ENCODE results near the gene VWA2.

Gene VWA2

DNA sequence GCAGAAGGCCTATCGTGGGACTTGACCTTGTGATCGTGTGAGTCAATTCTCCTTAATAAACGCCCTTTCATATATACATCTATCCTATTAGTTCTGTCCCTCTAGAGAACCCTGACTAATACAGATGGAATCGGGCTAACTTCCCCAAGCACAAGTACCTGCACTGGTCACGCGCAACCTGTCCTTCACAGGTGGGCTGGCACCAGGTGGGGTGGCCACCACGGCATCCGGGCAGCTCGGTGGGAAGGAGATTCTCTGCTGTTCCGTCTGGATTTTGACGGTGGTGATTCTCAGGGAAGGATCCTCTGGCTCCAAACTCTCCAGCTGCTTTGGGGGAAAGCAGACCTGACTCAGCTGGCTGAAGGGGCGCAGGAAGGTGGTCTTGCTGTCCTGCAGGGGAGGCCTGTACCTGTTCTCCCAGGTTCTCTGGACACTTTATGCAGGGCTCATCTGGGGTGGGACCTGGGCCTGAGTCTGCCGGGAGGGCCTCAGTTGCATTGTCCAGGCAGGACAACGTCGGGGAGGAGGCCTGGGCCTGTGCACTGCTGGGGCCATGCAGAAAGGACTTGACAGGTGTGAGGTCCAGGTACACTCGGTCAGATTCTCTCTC is 61.1 kb downstream of the VWA2 start:
- no peak for DNase-seq

DNA sequence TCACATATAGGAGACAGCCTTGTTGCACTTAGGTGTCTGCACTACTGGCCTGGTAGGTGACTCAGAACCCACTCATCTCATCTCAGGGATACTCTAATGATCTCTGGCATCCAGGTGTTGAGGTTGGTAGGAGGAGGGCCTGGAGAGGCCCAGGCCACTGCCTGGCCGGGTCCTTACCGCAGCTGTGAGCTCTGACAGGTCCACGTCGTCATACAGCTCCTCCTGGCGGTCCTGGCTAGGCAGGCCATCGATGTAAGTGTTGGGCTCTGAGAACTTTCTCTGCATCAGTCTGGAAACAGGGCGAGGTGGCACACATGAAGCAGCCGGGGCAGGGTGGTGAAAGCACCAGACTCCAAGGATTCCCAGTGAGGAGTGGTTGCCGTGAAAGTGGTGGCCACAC is 62.1 kb downstream of the VWA2 start:
- no peak for DNase-seq

DNA sequence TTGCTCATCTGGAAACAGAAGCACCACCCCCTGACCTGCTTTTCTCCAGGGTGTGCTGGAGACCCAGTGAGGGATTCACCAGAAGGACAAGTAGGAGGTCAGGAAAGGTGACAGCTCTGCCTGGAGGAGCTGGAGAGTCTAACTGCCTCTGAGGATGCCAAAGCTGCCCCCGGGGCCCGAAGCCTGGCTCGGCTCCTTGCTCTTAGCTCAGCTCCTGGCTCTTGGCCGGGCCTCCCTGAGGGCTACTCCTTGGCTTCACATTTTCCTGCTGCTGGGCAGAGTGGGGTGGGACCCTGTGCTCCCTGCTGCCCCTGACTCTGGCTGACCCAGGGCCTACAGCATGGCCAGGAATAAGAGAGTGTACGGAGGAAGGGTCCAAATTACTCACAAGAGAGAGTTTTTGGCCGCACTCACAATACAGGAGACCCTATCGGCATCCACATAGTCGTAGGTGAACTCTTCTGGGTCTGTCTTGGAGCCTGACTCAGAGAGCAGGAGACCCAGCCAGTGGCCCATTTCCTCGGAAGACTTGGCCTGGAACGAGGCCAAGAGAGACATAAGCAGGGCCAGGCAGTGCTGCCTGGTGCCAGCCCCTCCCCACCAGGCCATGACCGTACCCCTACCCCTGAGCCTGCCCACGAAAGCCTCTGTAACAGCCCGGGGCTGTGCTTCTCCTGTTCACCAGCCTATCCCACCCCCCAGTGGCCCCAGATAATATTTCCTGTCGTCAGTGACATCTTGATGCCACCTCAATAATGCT is 63.1 kb downstream of the VWA2 start:
- DNase-seq, result no peak

DNA sequence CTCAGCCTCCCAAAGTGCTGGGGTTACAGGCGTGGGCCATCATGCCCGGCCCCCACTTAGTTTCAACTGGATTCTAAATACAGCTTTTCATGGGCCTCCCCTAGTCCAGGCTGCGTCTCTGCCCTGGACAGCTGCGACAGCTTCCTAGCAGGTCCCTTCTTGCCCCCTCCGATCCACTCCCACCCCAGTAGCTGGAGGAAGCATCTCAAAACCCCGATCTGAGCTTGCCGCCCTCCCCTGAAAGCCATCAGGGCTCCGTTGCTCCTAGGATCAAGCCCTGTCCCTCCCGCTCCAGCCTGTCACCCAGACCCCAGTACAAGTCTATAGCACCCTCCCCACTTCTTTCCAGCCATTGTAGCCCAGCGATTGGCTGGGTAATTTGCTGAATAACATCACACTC is 64.5 kb downstream of the VWA2 start:
- DNase-seq, result no peak

DNA sequence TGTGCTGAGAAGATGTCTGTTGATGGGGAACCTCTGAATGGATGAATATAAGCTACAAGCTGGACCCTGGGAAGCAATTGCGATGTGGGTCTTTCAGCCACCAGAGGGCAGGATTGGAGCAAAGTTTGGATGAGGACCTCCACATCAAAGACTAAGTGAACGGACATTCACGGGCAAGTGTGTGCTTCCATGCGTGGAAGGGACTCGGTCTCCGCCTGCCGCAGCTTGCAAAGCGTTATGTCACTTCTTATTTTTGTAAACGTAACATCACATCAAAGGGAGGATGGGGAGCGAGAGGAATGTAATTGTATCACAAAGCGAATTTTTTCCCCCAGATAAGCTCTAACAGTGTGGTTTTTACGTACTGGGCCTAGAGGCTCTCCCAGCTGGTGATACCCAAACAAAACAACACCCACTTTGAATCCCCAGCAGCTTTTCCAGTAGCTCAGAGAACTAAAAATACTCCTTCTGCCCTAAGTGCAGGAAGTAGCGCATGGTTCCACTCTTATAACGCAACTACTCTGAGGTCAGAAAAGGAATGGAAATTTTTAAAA is 65.0 kb downstream of the VWA2 start:
- peak; percentile 61 for DNase-seq

DNA sequence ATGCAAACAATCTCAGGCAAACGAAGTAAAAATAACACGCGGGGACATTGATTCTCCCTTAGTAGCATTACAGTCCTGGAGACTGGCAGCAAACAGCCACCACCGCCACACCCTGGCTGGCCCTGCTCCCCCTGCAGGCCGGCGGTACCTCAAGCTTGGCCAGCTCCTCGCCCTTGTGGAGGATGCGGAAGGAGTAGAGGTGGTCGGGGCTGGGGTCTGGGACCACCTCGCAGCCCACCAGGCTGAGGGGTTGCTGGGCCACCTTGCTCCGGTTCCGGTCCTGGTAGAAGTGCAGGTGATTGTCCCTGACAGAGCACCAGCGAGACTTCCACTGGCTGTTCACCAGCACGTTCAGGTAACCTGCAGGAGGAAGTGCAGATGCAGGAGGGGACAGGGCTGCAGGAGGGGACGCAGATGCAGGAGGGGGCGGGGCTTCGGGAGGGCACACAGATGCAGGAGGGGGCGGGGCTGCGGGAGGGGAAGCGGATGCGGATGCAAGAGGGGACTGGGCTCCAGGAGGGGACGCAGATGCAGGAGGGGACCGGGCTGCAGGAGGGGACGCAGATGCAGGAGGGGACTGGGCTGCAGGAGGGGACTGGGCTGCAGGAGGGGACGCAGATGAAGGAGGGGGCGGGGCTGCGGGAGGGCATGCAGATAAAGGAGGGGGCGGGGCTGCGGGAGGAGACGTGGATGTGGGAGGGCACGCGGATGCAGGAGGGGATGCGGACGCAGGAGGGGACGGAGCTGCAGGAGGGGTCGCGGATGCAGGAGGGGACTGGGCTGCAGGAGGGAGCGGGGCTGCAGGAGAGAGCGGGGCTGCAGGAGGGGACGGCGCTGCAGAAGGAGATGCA is 65.7 kb downstream of the VWA2 start:
- peak; percentile 68 for DNase-seq

DNA sequence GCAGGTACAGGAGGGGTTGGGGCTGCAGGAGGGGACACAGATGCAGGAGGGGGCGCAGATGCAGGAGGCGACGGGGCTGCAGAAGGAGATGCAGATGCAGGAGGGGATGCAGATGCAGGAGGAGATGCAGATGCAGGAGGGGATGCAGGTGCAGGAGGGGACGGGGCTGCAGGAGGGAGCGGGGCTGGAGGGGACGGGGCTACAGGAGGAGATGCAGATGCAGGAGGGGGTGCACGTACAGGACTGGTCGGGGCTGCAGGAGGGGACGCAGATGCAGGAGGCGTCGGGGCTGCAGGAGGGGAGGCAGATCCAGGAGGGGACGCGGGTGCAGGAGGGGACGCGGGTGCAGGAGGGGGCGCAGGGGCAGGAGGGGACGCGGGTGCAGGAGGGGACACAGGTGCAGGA is 66.5 kb downstream of the VWA2 start:
- DNase-seq, result no peak

DNA sequence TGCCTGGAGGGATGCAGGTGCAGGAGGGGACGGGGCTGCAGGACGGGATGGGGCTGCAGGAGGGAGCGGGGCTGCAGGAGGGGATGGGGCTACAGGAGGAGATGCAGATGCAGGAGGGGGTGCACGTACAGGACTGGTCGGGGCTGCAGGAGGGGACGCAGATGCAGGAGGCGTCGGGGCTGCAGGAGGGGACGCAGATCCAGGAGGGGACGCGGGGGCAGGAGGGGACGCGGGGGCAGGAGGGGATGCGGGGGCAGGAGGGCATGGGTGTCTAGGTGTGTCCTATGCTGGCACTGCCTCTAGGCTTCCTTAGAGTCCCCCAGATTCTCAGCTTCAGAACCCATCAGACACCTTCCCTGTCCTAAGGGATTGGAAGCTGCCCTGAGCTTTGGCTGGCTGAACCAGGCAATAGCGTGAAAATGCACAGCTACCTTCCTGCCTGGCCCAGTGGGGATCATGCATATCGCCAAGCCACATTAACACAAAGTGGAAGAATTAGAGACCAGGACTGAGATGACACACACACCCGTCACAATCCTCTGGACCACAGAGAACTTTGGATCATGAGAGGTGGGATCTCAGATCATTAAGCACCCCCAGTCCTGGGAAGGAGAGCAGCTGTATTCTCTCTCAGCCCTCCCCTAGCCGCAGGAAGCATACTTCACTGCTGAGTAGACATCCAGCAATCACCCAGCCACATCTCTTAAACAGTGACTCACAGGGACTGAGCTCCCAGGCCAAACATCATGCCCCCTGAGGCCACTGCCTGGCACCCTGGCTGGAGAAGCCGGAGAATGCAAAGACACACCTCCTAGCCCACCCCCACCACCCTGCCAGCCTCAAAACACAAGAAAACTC is 67.3 kb downstream of the VWA2 start:
- no peak for DNase-seq

DNA sequence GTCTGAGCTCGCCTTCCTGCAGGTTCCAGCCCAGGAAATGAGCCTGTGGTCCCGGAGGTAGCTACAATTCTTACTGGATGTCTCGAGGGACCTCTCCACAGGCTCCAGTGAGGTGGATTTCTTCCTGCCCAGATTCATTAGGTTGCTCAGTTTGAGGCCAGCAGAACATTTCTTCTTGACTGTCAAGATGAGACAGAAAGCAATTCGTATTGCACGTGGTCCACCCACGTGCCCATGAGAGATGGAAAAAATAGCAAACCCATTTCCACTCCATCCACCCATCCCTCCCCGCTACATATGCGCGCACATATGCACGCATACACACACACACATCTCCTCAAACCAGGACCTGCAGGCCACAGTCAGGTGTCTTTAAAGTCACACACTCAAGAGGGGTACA is 68.7 kb downstream of the VWA2 start:
- no peak for DNase-seq

DNA sequence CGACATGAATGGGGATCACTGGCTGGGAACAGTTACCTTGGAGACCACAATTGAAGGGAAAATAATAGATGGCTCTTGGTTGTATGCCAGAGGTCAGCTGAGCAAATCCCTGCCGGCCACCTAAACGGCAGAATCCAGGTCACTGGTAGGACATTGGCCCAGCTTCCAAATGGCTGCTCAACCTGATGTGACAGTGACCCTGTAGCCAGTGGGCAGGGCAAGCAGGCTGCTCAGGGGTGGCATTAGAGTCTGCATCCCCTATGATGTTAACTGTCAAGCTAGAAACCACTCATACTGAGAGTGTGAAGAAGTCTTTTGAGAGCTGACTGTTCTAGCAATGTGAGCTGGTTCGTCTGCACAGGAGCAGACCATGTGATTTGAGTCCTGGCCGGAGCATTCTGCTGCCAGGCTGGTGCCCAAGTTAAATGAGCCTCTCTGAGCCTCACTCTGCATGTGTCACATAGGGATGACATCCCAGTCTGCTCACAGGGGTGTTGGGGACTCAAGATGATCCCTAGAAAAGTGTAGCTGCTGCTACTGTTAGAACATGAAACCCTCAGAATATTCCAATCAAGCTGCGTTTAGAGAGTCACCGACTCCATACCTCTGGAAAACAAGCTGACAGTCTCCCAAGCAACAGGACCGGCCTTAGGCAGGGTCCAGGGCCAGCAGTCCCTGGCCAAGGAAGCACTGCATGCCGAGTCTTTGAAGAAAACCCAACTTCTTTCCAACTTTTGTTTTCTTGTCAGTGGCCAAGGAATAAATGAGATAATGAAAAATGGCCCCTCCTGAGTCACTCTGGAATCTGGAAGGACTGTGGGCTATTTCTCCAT is 69.7 kb downstream of the VWA2 start:
- DNase-seq, result no peak

DNA sequence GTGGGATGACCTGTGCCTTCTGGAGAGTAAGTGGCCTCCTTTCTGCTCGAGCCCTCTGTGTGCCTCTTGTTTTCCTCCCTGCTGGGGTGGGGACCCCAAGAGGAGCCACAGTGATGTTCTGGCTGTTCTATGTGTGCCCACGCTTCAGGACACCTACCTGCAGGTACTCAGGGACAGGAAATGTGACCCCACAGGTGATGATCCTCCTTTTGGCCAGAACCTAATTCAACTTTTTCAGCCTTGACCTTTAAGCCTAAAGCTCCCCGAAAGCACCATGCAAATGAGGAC is 70.3 kb downstream of the VWA2 start:
- DNase-seq, result no peak

DNA sequence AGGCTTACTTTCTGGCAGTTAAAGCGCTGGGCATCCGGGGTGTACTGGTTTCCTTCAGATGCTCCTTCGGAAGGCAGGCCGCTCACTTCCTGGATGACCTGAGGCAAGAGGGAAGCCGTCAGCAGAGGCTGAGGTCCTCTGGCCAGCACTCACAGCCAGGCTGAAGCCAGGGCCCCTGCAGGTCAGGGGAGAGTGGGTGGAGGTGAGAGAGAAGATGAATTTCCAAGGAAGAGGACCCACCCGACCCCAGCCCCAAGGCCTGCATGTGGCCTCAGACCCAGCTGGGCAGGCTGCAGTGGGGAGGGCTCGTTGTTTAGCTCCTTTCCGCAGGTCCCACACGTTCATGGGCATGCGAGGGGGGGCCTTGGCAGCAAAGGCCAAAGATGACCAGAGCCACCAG is 71.3 kb downstream of the VWA2 start:
- DNase-seq, result no peak

DNA sequence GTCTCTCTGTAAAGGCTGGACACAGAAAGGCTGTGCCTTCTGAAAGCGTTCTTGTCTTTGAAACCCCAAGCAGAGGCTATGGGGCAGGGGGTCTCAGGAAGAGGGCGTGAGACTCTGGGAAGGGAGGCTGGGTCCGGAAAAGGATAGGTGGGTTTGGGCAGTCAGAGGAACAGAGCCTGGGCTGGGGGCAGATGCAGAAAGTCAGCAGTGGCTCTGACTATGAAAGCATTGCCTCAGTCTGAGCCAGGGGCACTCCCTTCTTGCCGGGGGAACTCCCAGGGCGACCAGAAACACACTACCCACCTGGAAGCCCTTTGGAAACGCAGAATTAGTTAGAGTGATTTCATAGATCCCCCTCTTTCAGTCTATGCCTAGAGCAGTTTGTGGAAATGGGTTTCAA is 72.0 kb downstream of the VWA2 start:
- DNase-seq, result no peak

DNA sequence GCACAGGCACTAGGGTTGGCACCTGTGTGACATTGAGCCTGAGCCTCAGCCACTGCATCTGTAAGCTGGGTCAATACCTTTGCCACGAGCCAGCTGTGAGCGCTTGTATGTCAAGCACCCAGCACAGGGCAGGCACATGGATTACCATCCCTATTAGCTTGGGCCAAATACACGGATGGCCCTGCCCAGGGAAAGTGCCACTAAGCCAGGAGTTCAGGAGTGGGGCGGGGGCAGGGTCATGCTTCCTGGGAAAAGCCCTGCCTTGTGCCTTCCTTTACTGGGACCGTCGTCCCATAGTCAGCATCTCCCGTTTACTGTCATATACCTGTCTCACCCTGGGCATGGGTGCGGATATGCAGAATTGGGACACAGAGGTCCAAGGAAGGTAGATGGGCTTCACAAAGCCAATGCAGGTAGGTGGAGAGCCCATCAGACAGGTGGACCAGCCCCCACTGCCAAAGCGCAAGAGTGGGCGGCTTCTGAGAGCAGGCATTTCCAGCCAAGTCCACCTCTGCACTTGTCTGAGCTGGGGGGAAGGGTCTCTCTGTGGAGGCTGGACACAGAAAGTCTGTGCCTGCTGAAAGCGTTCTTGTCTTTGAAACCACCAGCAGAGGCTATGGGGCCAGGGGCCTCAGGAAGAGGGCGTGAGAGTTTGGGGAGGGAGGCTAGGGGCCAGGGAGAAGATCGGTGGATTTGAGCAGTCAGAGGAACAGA is 72.6 kb downstream of the VWA2 start:
- DNase-seq, result no peak

DNA sequence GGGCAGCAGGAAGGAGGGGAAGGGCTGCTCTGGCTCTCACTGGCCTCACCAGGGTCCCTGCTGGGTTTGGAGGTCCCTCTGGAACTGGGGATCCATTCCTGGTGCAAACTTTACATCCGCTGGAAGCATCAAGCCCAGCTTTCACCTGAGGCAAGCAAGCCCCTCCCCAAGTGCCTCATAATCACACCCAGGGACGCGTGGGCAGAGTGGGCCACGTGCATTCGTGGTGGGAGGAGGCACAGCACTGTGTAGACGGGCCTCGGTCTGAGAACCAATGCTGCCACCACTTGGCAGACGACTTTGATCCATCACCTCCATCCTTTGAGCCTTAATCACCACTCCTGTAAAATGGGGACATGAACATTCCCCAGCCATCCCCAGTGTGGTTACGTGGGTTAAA is 74.1 kb downstream of the VWA2 start:
- DNase-seq, result no peak

DNA sequence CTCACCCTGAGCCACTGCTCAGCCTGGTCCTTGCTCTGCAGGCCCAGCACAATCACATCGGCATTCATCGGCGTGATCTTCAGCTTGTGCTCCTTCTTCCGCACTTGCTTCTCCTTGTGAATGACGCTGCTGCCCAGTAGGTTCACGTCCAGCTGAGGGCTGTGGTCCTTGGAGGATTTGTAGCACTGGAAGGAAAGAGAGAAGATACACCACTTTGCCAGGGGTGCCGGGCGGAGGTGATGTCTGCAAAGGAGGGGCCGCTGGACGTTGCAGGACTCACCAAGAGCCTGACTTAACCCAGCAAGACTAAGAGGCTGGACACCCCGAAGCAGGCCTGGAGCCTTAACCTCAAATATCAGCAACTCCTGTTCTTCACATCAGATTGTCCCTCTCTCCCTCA is 74.8 kb downstream of the VWA2 start:
- DNase-seq, result no peak

DNA sequence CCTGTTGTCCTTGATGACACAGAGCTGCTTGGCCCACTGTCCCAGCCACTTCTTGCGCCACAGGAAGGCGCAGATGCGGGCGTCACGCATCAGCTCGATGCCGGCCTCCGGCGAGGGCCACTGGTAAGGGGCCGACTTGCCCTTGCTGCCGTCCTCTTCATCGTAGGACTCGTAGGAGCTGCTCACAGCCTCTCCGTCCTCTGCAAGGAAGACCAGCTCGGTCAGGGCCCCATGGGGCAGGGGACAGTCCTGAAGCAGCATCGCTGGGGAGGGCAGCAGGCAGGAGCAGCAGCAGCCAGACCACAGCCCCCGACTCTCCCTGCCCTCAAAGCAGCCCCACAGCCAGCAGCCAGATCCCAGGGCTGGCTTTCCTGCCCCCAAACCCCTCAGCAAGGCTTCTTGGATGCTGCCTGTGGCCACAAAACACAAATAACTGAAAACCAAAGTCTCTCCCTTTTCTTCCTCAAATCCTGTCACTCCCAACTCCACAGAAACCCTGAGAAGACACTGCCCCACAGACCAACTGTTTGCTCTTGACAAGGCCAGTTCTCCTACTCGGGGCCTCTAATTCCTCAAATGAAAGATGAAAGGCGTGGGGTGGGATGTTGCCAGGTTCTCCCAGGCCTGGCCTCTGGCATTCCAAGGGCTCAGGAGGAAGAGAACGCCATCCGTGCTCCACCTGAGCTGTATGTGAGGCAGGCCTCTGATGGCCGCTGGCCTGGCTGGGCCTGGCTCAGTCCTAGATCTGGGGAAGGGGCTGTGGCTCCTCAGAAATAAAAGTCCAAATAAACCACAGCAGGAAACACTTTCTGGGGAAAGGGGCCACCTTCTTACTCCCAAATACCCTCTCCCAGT is 76.7 kb downstream of the VWA2 start:
- no peak for DNase-seq

DNA sequence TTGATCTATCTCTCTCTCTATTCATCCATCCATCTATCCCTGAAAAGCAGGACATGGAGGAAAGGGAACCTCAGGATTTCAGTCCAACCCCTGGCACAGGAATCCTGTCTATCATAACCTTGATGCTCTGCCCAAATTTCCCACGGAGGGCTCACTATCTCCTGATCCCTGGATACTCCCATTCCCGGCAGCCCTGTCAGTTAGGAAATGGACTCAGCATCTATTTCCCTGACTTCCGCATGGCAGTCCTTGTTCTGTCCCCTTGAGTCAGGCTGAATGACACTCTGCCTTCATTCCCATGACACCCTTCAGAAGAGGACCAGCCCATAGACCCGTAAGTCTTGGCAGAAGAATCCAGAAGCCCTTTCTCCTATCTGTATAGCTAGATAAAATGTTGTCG is 77.7 kb downstream of the VWA2 start:
- no peak for DNase-seq

DNA sequence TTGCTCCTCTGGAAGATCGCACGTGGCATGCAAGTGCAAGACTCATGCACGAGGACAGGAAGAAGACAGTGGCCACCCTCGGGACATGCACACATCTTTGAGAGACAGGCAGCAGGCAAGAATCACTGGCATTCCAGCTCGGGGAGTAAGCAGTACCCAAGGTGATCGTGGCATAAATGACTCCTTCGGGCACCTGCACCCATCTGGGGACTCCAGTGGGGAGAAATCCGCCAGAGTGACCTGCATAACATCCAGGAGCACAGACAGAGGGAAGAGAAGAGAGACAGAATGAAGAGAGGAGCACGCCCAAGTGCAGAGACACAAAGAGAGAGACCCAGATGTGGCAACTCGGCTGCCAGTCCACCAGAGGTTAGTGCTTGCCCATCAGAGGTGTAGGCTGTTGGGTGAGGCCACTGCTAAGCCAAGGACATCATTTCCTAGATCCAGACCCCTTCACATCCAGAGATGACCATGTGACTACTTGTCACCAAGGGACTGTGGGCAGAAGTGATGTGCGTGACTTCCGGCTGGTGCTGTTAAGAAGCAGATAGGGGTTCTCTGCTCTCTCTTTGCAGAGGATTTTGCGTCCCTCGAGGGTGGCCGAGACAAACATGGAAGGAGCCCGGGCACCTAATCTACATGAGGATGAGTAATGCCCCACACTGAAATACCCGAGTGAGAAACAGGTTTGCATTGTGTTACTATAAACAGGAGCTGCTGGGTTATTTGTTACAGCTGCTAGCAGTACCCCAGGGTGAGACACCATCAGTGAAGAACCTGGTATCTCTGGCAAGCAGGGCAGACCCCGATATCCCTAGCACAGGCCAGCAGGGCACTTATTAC is 80.6 kb downstream of the VWA2 start:
- DNase-seq, result no peak
